ENCODE data around the gene PAPLN.

PAPLN gene

GRCh38 chr14:73262427-73263183, 25.3 kb downstream of the PAPLN start:
- DNase-seq = no peak

- DNase-seq = no peak
Observed at GRCh38 chr14:73263606-73264005, 26.3 kb downstream of the PAPLN start.

- DNase-seq = no peak
Observed at GRCh38 chr14:73264080-73264884, 27.0 kb downstream of the PAPLN start.

DNA sequence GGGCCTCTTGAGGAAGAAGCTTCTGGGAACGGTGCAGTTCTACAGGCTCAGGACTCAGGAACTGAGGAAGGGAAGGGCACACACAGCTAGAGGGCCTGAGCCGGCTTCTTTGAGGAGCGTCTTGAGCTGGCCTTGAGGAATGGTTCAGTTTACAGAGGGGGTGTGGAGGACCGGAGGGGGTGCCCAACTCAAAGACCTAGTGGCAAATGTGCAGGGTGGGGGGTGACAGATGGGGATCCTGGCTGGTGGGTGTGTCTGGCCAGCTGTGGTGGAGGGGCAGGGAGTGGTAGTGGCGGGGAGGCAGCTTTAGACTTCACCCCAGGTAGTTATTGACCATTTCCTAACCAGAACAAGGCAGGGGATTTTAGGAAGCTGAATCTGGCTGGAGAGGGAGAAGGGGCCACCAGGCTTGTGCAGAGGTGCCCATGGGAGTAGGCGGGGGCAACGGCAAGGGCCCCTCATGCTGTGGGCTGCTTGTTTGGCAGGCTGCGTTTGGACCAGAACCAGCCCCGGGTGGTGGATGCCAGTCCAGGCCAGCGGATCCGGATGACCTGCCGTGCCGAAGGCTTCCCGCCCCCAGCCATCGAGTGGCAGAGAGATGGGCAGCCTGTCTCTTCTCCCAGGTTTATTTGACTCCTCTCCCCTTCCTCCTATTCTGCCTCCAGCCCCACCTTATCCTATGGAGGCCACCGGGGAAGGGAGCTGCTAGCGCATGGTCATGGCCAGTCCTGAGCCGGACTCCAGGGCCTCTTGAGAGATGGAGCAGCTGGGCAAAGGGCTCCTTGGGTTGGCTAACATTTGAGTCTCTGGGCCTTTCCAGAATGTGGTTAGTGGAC, 27.8 kb downstream of the PAPLN start:
- DNase-seq = no peak

DNA sequence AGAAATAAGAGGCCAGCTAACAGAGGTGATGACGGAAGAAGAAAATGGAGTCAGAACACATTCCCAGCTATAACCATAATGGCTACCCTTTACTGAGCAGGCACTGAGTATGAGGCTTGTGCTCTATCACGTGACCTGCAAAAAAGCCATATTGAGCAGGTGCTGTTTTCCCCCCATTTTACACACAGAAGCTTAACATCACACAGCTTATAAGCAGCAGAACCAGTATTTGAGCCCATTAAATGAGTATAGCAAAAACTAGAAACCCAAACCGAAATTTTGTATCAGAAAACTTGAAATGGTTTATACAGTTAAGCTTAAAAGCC, 28.4 kb downstream of the PAPLN start:
- no peak for DNase-seq

DNA sequence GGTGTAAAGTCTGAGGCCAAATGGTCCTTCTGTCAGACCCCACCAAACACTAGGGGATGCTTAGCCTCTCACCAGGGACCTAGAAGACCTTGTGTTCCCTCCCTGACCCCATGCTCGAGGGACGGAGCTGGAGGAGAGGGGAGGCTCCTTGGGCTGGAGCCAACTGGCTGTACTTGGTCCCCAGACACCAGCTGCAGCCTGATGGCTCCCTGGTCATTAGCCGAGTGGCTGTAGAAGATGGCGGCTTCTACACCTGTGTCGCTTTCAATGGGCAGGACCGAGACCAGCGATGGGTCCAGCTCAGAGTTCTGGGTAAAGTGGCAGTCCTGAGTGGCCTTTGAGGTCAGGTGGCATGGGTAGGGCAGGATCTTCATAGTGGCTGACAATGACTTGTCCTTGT, 29.0 kb downstream of the PAPLN start:
- DNase-seq = no peak

GRCh38 chr14:73267474-73267873, 30.2 kb downstream of the PAPLN start:
- DNase-seq = no peak

GRCh38 chr14:73269729-73270531, 32.6 kb downstream of the PAPLN start:
- DNase-seq = no peak

- DNase-seq = peak in 1 of 2 experiments; percentile 18
Observed at GRCh38 chr14:73272393-73272792, 35.1 kb downstream of the PAPLN start.

- no peak for DNase-seq
Observed at GRCh38 chr14:73273799-73274198, 36.5 kb downstream of the PAPLN start.

DNA sequence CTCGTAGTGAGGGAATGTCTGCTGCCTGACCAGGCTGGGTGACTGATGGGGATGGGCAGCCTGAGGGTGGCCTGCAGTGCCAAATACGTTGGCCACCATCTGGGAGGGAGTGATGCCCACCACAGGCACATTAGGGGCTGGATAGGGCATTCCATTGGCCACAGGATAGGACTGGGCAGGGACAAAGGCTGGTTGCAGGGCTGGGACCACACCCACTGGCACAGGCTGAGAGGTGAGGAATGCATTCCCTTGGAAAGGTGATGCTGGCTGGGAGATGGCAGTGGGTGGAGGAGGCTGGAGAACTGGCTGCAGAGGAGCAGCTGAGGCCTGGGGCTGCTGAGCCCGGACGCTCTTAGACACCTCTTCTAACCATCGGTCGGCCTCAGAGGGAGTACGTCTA, 39.5 kb downstream of the PAPLN start:
- no peak for DNase-seq

GRCh38 chr14:73277376-73277775, 40.1 kb downstream of the PAPLN start:
- DNase-seq = no peak

DNA sequence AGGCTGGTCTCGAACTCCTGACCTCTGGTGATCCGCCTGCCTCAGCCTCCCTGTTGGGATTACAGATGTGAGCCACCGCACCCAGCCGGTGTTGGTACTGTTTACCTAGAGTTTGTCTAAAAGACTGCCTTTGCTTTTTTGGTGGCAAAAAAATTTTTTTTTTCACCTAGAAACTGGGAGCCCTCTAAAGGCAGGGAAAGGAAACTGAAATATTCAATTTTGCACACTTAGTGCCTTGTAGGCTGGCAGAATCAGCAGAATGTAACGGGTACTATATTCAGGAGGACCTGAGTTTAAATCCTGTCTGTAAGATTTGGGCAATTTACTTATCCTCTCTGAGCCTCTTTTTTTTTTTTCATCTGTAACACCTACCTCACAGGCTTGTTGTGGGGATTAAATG, 43.6 kb downstream of the PAPLN start:
- DNase-seq = no peak

- DNase-seq = peak in 1 of 2 experiments; percentile 15
Observed at GRCh38 chr14:73283608-73284379, 46.5 kb downstream of the PAPLN start.

- no peak for DNase-seq
Observed at GRCh38 chr14:73285979-73286378, 48.7 kb downstream of the PAPLN start.

GRCh38 chr14:73286598-73286997, 49.3 kb downstream of the PAPLN start:
- no peak for DNase-seq

- no peak for DNase-seq
Observed at GRCh38 chr14:73287071-73287470, 49.8 kb downstream of the PAPLN start.

DNA sequence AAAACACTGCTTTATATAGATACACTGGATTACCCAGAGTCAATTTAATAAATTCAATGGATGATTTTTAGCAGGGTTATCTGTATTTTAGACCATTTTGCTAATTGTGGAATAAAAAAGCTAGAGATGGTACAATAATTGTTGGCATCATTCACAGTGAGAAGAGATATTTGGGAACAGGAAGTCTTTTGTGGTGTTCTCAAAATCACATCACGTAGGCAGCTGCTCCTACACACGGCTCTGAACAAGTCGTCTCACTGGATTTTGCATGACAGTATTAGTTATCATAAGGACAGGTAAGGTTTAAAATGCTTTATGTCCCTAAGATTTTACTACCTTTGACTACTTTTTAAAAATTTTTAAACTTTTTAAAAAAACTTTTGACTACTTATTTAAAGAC, 52.0 kb downstream of the PAPLN start:
- DNase-seq = no peak

- DNase-seq = no peak
Observed at GRCh38 chr14:73289729-73290128, 52.4 kb downstream of the PAPLN start.

- DNase-seq = no peak
Observed at GRCh38 chr14:73290279-73290678, 53.0 kb downstream of the PAPLN start.
